Measurements from ENCODE around the gene DAGLA.

The DAGLA gene

DNA sequence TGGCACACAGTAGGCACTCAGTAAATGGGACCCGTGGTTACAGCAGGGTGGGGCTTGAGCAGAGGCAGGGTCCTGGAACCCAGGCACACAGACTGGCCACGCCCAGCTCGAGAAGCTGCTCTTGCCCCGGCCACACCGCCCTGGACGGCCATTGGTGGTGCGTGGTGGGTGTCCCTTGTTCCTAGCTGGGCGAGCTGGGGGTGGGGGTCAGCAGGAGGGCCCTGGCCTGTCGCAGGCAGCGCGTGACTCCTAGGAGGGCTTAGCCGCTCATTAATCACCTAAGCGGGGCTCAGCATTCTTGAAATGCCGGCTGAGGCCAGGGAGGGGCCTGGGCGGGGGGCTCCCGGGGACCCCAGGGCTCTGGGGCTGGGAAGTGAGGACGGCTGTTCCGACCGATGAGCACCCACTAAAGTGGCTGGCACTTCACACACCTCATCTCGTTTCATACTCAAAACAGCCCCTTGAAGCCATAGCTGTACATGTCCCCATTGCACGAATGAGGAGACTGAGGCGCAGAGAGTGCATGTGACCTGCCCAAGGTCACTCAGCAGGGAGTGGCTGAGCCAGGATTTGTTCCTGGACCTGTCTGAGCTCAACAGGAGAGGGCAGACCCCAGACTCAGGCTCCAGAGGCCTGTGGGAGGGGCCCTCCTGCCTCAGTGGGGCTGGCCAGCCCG is 83.9 kb downstream of the DAGLA start:
- Mint-ChIP-seq H3K4me1 (no peaks in the 10 kb centered on the region), H3K36me3 (no peaks in the 10 kb centered on the region), H3K4me3 (no peak overlapping the region), H3K27ac (no peak overlapping the region), H3K9me3 (no peaks in the 10 kb centered on the region), H3K27me3 (peaks cover 9% of the 10 kb centered on the region)
- ATAC-seq (ENCODE audit: low read depth) (no peak), DNase-seq (ENCODE audit: low spot score in 2 of 2) (no peak)

DNA sequence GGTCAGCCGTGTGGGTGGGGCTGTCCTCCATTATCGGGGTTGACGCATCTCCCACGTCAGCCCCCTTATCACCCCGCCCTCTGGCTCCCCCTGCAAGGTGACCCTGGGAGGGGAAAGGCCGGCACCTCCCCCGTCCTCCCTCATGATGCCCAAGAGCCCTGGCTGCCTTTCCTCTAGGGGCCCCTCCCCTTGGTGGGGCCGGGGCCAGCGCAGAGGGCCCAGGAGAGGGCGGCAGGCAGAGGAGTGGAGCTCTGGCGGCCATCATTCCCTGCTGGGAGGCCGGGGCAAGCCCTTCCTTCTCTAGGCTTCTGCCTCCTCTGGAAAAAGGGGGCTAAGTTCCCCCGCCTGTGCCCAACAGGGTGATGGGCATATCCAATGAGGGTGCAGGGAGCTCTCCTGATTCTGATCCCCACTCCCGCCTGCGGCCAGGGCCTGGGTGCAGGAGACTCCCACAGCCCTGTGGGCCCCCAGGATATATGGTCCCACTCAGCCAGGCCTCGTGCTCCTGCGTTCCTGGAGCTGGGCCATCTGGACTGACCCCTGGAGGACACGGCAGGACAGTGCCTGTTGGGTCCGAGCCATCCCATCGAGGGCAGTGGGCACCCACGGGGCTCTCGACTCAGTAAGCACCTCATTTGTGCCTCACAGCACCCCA is 84.5 kb downstream of the DAGLA start:
- H3K36me3 Mint-ChIP-seq = no peaks in the 10 kb centered on the region
- no peaks in the 10 kb centered on the region for H3K9me3 Mint-ChIP-seq
- no peak for ATAC-seq (ENCODE audit: low read depth)
- H3K27ac Mint-ChIP-seq = no peak overlapping the region
- H3K27me3 Mint-ChIP-seq = peaks cover 9% of the 10 kb centered on the region
- H3K4me1 Mint-ChIP-seq = no peaks in the 10 kb centered on the region
- H3K4me3 Mint-ChIP-seq = no peak overlapping the region
- DNase-seq (ENCODE audit: low spot score in 2 of 2) = no peak

DNA sequence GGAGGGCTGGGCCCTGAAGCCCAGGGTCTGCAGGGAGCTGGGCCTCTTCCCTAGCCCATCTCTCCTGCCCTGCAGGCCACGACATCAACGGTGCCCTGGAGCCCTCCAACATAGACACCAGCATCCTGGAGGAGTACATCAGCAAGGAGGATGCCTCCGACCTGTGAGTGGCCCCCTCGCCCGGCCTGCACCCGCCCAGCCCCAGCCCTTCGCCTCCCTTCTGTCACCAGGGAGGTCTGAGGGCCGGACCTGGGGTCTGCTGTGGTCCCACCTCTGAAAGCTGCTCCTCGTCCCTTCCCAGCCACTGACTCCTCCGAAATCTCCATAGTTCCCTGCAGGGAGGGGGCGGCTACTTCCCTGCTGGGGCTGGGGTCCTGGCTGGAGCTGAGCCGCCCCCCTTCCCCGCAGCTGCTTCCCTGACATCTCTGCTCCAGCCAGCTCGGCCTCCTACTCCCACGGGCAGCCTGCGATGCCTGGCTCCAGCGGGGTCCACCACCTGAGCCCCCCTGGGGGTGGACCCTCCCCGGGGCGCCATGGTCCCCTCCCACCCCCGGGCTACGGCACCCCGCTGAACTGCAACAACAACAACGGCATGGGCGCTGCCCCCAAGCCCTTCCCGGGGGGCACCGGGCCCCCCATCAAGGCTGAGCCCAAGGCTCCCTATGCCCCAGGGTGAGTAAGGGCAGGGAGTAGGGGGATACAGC is 85.5 kb downstream of the DAGLA start:
- Mint-ChIP-seq H3K36me3 (no peaks in the 10 kb centered on the region), H3K27ac (no peak overlapping the region), H3K9me3 (no peaks in the 10 kb centered on the region), H3K4me3 (no peak overlapping the region), H3K4me1 (no peaks in the 10 kb centered on the region), H3K27me3 (peaks cover 5% of the 10 kb centered on the region)
- ATAC-seq (ENCODE audit: low read depth) (no peak), DNase-seq (ENCODE audit: low spot score in 2 of 2) (no peak)

GRCh38 chr11:61766353-61766841 is 86.2 kb downstream of the DAGLA start:
- H3K9me3 Mint-ChIP-seq = no peaks in the 10 kb centered on the region
- peaks cover 2% of the 10 kb centered on the region for H3K4me1 Mint-ChIP-seq
- H3K27ac Mint-ChIP-seq = no peak overlapping the region
- no peaks in the 10 kb centered on the region for H3K36me3 Mint-ChIP-seq
- peaks cover 5% of the 10 kb centered on the region for H3K27me3 Mint-ChIP-seq
- H3K4me3 Mint-ChIP-seq = no peak overlapping the region
- ATAC-seq (ENCODE audit: low read depth) (no peak), DNase-seq (ENCODE audit: low spot score in 2 of 2) (no peak)

DNA sequence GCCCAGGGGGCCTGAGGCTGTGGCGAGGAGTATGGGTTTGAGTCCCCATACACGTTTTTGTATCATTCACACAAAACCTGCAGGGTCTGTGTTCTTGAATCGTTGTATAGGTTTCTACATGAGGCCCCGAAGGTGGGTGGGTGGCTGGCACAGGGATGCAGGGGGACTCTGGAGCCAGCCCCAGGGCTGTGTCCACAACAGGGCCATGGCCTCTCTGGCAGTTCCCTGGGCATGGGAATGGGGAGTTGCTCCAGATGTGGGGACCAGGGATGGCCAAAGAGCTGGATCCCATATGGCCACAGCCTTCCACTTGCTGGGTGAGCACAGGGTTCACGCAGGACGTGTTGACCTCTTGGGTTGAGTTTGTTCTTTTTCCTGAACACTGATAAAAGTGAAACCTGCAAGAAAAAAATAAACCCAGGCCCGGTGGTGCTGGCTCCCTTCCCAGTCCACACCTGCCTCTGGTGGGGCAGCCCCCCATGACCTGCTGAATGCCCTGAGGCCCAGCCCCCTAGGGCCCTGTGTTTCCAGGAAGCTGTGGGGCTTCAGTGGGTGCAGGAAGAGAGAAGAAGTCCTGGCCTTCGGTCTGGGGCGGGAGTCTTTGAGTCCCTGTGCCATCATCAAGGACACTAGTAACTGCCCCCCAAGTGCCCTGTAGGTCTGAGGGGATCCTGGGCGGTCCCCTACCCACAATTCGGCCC is 88.3 kb downstream of the DAGLA start:
- Mint-ChIP-seq H3K9me3 (no peaks in the 10 kb centered on the region), H3K36me3 (no peaks in the 10 kb centered on the region), H3K4me1 (peaks cover 2% of the 10 kb centered on the region), H3K27me3 (peaks cover 1% of the 10 kb centered on the region), H3K27ac (no peak overlapping the region), H3K4me3 (no peak overlapping the region)
- DNase-seq (ENCODE audit: low spot score in 2 of 2) = no peak
- ATAC-seq (ENCODE audit: low read depth) = no peak

DNA sequence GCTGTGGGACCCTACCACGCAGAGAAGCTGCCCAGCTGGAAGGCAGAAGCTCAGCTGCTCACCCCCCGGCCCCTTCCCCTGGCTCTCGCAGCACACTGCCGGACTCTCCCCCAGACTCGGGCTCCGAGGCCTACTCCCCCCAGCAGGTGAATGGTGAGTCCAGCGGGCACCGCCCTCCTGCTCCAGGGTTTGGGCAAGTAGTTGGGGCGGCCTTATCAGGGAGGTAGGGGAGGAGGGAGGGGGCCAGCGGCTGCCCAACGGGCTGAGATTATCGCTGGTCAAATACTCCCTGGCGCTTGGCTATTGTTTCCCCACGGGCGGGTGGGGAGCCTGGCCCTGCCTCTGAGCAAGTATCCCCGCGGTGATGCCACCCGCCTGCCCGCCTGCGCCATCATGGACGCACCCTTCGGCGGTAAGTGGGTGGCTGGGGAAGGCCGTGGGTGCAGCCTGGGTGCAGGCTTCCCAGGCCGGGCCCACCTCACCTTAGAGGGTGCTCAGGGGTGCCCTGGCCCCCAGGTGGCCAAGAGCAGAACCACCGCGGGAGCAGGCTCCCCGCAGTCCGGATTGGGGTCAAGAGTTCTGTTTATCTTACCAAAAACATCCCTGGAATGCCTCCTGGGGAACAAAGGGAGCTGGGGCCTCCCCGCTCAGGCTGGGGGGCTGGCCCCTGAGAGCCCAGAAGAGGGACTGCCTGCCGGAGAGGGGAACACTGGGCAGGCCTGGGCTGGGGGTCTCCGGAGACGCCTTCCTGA is 89.2 kb downstream of the DAGLA start:
- peaks cover 1% of the 10 kb centered on the region for H3K27me3 Mint-ChIP-seq
- H3K9me3 Mint-ChIP-seq = no peaks in the 10 kb centered on the region
- no peak overlapping the region for H3K4me3 Mint-ChIP-seq
- ATAC-seq (ENCODE audit: low read depth) (no peak), DNase-seq (ENCODE audit: low spot score in 2 of 2) (no peak)
- peaks cover 2% of the 10 kb centered on the region for H3K4me1 Mint-ChIP-seq
- H3K27ac Mint-ChIP-seq = no peak overlapping the region
- no peaks in the 10 kb centered on the region for H3K36me3 Mint-ChIP-seq

DNA sequence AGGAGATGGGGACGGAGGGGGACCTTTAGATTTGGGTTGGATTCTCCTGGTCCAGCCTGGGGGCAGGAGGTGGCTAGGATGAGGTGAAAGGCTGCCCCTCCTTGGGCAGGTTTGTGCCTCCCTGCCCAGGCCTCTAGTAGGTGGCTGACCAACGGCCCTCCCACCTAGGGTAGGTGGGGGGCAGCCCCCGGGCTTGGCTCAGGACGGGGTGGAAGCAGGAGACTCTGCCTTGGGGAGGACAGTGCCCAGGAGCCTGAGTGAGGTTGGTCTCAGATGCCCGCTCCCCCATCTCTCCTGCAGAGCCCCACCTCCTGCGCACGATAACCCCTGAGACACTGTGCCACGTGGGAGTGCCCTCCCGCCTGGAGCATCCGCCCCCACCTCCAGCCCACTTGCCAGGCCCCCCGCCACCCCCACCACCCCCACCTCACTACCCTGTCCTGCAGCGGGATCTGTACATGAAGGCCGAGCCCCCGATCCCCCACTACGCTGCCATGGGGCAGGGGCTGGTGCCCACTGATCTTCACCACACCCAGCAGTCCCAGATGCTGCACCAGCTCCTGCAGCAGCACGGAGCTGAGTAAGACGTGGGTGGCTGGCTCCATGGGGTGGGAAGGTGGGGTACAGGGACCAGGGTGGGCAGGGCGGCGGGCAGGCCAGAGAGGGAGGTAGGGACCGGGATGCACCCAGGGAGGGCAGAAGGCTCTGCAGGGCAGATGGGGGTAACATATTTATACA is 89.9 kb downstream of the DAGLA start:
- Mint-ChIP-seq H3K27ac (no peak overlapping the region), H3K36me3 (no peaks in the 10 kb centered on the region), H3K4me1 (peaks cover 2% of the 10 kb centered on the region), H3K4me3 (no peak overlapping the region), H3K9me3 (no peaks in the 10 kb centered on the region), H3K27me3 (peaks cover 4% of the 10 kb centered on the region)
- DNase-seq (ENCODE audit: low spot score in 2 of 2) (no peak), ATAC-seq (ENCODE audit: low read depth) (no peak)

- peaks cover 7% of the 10 kb centered on the region for H3K27me3 Mint-ChIP-seq
- no peak overlapping the region for H3K4me3 Mint-ChIP-seq
- H3K9me3 Mint-ChIP-seq = no peaks in the 10 kb centered on the region
- H3K4me1 Mint-ChIP-seq = peaks cover 2% of the 10 kb centered on the region
- no peak for ATAC-seq (ENCODE audit: low read depth)
- no peak overlapping the region for H3K27ac Mint-ChIP-seq
- H3K36me3 Mint-ChIP-seq = no peaks in the 10 kb centered on the region
- DNase-seq (ENCODE audit: low spot score in 2 of 2) = no peak
Measured at GRCh38 chr11:61771195-61771894, 91.2 kb downstream of the DAGLA start.

DNA sequence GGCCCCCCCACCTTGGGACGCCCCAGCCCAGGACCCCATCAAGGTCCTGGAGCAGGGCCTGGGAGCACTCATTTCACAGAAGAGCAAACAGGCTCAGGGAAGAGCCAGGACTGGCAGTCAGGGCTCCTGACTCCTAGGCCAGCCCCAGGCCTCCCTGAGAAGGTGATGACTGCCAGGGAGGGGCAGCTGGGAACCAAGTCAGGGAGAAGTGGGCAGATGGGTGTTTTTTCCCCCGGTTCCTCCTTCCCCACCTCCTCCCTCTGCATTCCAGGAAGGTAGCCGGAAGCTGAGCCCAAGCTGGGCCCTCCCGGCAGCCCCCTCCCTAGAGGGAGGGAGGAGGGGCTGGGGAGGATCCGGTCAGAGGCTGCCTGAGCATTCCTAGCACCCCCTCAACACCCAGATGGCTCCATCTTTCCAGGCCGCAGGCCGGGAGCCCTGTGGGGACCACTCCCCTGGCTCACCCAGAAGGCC is 91.8 kb downstream of the DAGLA start:
- H3K27ac Mint-ChIP-seq = no peak overlapping the region

DNA sequence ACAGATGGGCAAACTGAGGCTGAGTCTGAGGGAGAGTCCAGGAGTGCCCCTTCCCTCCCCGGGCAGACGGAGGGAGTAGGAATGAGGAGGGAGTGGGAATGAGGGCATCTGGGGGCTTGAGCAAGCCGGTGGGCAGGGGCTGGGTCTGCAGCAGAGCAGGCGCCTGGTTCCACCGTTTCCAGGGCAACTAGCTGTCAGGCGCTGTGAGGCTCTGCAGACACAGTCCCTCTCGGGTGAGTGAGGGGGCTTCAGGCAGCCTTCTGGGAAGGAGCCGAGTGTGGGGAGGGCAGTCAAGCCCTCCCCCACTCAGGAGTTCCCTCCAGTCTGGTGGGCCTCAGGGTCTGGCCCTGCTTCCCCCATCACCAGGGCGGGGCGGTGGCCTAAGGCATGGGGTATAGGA is 93.2 kb downstream of the DAGLA start:
- Mint-ChIP-seq H3K27ac (no peak overlapping the region), H3K36me3 (no peaks in the 10 kb centered on the region), H3K9me3 (no peaks in the 10 kb centered on the region), H3K4me1 (peaks cover 4% of the 10 kb centered on the region), H3K4me3 (no peak overlapping the region), H3K27me3 (peaks cover 12% of the 10 kb centered on the region)
- no peak for ATAC-seq (ENCODE audit: low read depth)
- DNase-seq (ENCODE audit: low spot score in 2 of 2) = no peak

More for the DNA sequence above, 91.8 kb downstream of the DAGLA start:
- Mint-ChIP-seq H3K27me3 (peaks cover 7% of the 10 kb centered on the region), H3K9me3 (no peaks in the 10 kb centered on the region), H3K4me1 (peaks cover 4% of the 10 kb centered on the region), H3K36me3 (no peaks in the 10 kb centered on the region), H3K4me3 (no peak overlapping the region)
- ATAC-seq (ENCODE audit: low read depth) (no peak), DNase-seq (ENCODE audit: low spot score in 2 of 2) (no peak)

DNA sequence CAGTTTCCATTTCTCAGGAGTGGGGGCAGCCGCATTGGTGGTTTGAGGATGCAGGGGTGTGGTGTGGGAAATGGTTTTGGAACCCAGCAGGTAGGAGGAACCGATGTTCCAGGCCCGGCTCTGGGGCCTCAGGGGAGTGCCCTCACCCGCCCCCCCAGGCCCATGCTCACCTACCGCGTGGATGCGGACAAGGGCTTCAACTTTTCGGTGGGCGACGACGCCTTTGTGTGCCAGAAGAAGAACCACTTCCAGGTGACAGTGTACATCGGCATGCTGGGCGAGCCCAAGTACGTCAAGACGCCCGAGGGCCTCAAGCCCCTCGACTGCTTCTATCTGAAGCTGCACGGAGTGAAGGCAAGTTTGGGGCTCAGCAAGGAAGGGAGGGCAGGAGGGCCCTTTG is 93.6 kb downstream of the DAGLA start:
- DNase-seq (ENCODE audit: low spot score in 2 of 2) = no peak
- Mint-ChIP-seq H3K27ac (no peak overlapping the region), H3K4me1 (peaks cover 4% of the 10 kb centered on the region), H3K9me3 (no peaks in the 10 kb centered on the region), H3K4me3 (no peak overlapping the region), H3K27me3 (peaks cover 14% of the 10 kb centered on the region), H3K36me3 (no peaks in the 10 kb centered on the region)
- no peak for ATAC-seq (ENCODE audit: low read depth)

DNA sequence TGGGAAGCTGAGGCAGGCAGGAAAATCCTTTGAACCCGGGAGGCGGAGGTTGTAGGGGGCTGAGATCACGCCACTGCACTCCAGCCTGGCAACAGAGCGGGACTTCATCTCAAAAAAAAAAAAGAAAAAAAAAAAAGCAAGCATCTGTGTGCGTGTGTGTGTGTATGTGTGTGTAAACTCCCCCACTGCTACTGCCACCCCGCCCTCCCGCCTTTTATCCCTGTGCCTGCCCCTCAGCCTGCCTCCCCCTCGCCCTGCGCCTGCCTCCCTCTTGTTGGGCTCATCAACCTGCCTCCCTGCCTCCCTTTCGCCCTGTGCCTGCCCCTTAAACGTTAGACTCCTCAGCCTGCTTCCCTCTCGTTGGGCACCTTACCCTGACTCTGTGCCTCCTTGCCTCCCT is 94.2 kb downstream of the DAGLA start:
- no peak overlapping the region for H3K4me3 Mint-ChIP-seq
- H3K36me3 Mint-ChIP-seq = no peaks in the 10 kb centered on the region

More for the DNA sequence above, 94.2 kb downstream of the DAGLA start:
- H3K27me3 Mint-ChIP-seq = peaks cover 14% of the 10 kb centered on the region
- no peaks in the 10 kb centered on the region for H3K9me3 Mint-ChIP-seq
- ATAC-seq (ENCODE audit: low read depth) = no peak
- peaks cover 4% of the 10 kb centered on the region for H3K4me1 Mint-ChIP-seq
- H3K27ac Mint-ChIP-seq = no peak overlapping the region
- no peak for DNase-seq (ENCODE audit: low spot score in 2 of 2)
